Loucy (cell line): ENCODE results near the gene PIGW.

Source experiments
- H2AFZ ChIP-seq: fragments of 200-600 bp; sonication (generic); 2 replicates; pipeline ENCODE4 v1.6.0; 2016; ENCODE audit warnings: antibody characterized with exemption, mild to moderate bottlenecking, low read length, moderate library complexity
- H3F3A ChIP-seq: fragments of 200-600 bp; 2 replicates; pipeline ENCODE4 v1.6.0; 2016; ENCODE audit warnings: antibody characterized with exemption, low read depth, mild to moderate bottlenecking
- H3K27me3 ChIP-seq: fragments of 200-600 bp; sonication (generic); 2 replicates; pipeline ENCODE4 v1.6.1; 2014; ENCODE audit warnings: low read length, mild to moderate bottlenecking; ENCODE audit not compliant: insufficient read depth, poor library complexity, severe bottlenecking
- H3K36me3 ChIP-seq: fragments of 200-600 bp; sonication (generic); 2 replicates; pipeline ENCODE4 v1.6.1; 2016; ENCODE audit warnings: low read length; ENCODE audit not compliant: insufficient read depth
- H3K4me1 ChIP-seq: fragments of 200-600 bp; sonication (generic); 2 replicates; pipeline ENCODE4 v1.5.1; 2014; ENCODE audit warnings: low read length, mild to moderate bottlenecking; ENCODE audit not compliant: insufficient read depth, poor library complexity, severe bottlenecking
- H3K4me2 ChIP-seq: fragments of 200-600 bp; sonication (generic); 2 replicates; pipeline ENCODE4 v1.6.0; 2014; ENCODE audit warnings: antibody characterized with exemption, low read length, low read depth, mild to moderate bottlenecking; ENCODE audit not compliant: poor library complexity, severe bottlenecking
- H3K4me3 ChIP-seq: fragments of 200-600 bp; sonication (generic); 2 replicates; pipeline ENCODE4 v1.5.1; 2014; ENCODE audit warnings: low read length, mild to moderate bottlenecking, mixed read lengths; ENCODE audit not compliant: poor library complexity, severe bottlenecking
- H3K79me2 ChIP-seq: fragments of 200-600 bp; sonication (generic); 2 replicates; pipeline ENCODE4 v1.6.1; 2014; ENCODE audit warnings: low read length; ENCODE audit not compliant: insufficient read depth
- H3K9ac ChIP-seq: fragments of 200-600 bp; sonication (generic); 2 replicates; pipeline ENCODE4 v1.6.0; 2014; ENCODE audit warnings: mild to moderate bottlenecking, low read depth, low read length, moderate library complexity; ENCODE audit not compliant: poor library complexity, severe bottlenecking
- H3K9me2 ChIP-seq: fragments of 200-600 bp; sonication (generic); replicated peaks from 2 replicates; pipeline ENCODE4 v1.6.1; 2016; ENCODE audit warnings: low read depth, low read length, mixed read lengths
- H3K9me3 ChIP-seq: fragments of 200-600 bp; sonication (generic); 2 replicates; pipeline ENCODE4 v1.6.1; 2014; ENCODE audit warnings: mild to moderate bottlenecking, antibody characterized with exemption, low read length, low read depth; ENCODE audit not compliant: insufficient read depth
- H4K20me1 ChIP-seq: fragments of 200-600 bp; sonication (generic); 2 replicates; pipeline ENCODE4 v1.6.0; 2014; ENCODE audit warnings: antibody characterized with exemption, low read length, mild to moderate bottlenecking; ENCODE audit not compliant: insufficient read depth, poor library complexity, severe bottlenecking
- CTCF ChIP-seq: fragments of 200-600 bp; sonication (generic); conservative IDR thresholded peaks from 2 replicates; pipeline ENCODE4 v1.5.1; 2014; ENCODE audit warnings: mild to moderate bottlenecking, antibody characterized with exemption, low read length
- EZH2phosphoT487 ChIP-seq: fragments of 200-600 bp; IDR thresholded peaks from 2 replicates; pipeline ENCODE4 v1.6.1; 2018; ENCODE audit warnings: antibody characterized with exemption, mild to moderate bottlenecking, moderate library complexity, borderline replicate concordance

The PIGW gene

GRCh38 chr17:36525113-36525512 lies 9.7 kb upstream of the PIGW start:
- 0 out of 2 replicates have a peak, but pooled peaks cover 4% of the 10 kb centered on the region for H3K79me2 ChIP-seq
- H3K9me2 ChIP-seq, result no peaks in the 10 kb centered on the region
- no peak overlapping the region for H2AFZ ChIP-seq
- no peak overlapping the region for H3K9ac ChIP-seq
- H3K4me1 ChIP-seq, result peaks cover 13% of the 10 kb centered on the region
- H3K27me3 ChIP-seq, result no peaks in the 10 kb centered on the region
- H3K4me3 ChIP-seq, result no peak overlapping the region
- TF ChIP-seq EZH2phosphoT487, result no peak
- TF ChIP-seq CTCF, result no peak
- no peaks in the 10 kb centered on the region for H3K9me3 ChIP-seq
- H3K4me2 ChIP-seq, result no peak overlapping the region
- peaks cover 12% of the 10 kb centered on the region for H4K20me1 ChIP-seq
- no peaks in the 10 kb centered on the region for H3F3A ChIP-seq
- H3K36me3 ChIP-seq, result peaks cover 51% of the 10 kb centered on the region; the same call in 1 of the 2 replicates

- Histone ChIP-seq H2AFZ (no peak overlapping the region), H3K4me3 (no peak overlapping the region), H3K79me2 (0 out of 2 replicates have a peak, but pooled peaks cover 4% of the 10 kb centered on the region), H3K4me2 (no peak overlapping the region), H3F3A (no peaks in the 10 kb centered on the region), H3K27me3 (no peaks in the 10 kb centered on the region), H3K9me3 (no peaks in the 10 kb centered on the region), H4K20me1 (peaks cover 12% of the 10 kb centered on the region), H3K36me3 (peaks cover 43% of the 10 kb centered on the region; the same call in 1 of the 2 replicates), H3K4me1 (peaks cover 13% of the 10 kb centered on the region), H3K9me2 (no peaks in the 10 kb centered on the region), H3K9ac (no peak overlapping the region)
- TF ChIP-seq EZH2phosphoT487 (no peak), CTCF (no peak)
These were observed 8.9 kb upstream of the PIGW start for GRCh38 chr17:36525888-36526287.

- Histone ChIP-seq H3K9me3 (no peaks in the 10 kb centered on the region), H3K4me1 (peaks cover 24% of the 10 kb centered on the region), H3F3A (no peaks in the 10 kb centered on the region), H3K9me2 (no peaks in the 10 kb centered on the region), H3K9ac (no peak overlapping the region), H3K27me3 (no peaks in the 10 kb centered on the region), H3K36me3 (peaks cover 46% of the 10 kb centered on the region; the same call in 1 of the 2 replicates), H3K4me2 (no peak overlapping the region), H3K79me2 (peaks cover 17% of the 10 kb centered on the region; the same call in 1 of the 2 replicates), H4K20me1 (peaks cover 12% of the 10 kb centered on the region), H2AFZ (no peak overlapping the region), H3K4me3 (no peak overlapping the region)
- TF ChIP-seq EZH2phosphoT487 (no peak), CTCF (no peak)
These were observed 7.1 kb upstream of the PIGW start for GRCh38 chr17:36527621-36528250.
